ENCODE results near the gene ITIH2. TPM values are rescaled to one million over a fixed set of nuclear protein-coding genes. Genes with fewer than 3 reads are reported as not detected.
"Not testable (repeated sequence)": the region's sequence is repeated elsewhere in the genome, so short reads cannot be mapped to it uniquely, and the experiment has no call there.

The ITIH2 gene
- total RNA-seq, 2 experiments from 2014 or later = not detected

GRCh38 chr10:7773845-7774801 is 71.0 kb downstream of the ITIH2 start:
- Mint-ChIP-seq H3K4me3 (no peak overlapping the region), H3K27ac (no peak overlapping the region), H3K27me3 (no peaks in the 10 kb centered on the region), H3K4me1 (no peaks in the 10 kb centered on the region), H3K9me3 (no peaks in the 10 kb centered on the region), H3K36me3 (ENCODE audit: low read depth) (peaks cover 38% of the 10 kb centered on the region)
- ChIA-PET CTCF (interaction anchor here (0.7 to 0.9 kb wide), 2 partner anchors 13 to 22 kb away, joined by 3 to 4 read pairs; no protein-coding TSS in a partner anchor), POLR2A (no interaction called here)
- no peak for DNase-seq

GRCh38 chr10:7776777-7777176 is 73.7 kb downstream of the ITIH2 start:
- DNase-seq = no peak
- H3K27me3 Mint-ChIP-seq = no peaks in the 10 kb centered on the region
- H3K36me3 Mint-ChIP-seq (ENCODE audit: low read depth) = peaks cover 45% of the 10 kb centered on the region
- ChIA-PET POLR2A (no interaction called here), CTCF (interaction anchor here (0.6 to 1.1 kb wide), 5 partner anchors 88 to 1505 kb away, joined by 3 to 4 read pairs (median 3); no protein-coding TSS in a partner anchor)
- H3K27ac Mint-ChIP-seq = no peak overlapping the region
- H3K4me1 Mint-ChIP-seq = peaks cover 4% of the 10 kb centered on the region
- H3K4me3 Mint-ChIP-seq = no peak overlapping the region
- no peaks in the 10 kb centered on the region for H3K9me3 Mint-ChIP-seq

- H3K36me3 Mint-ChIP-seq (ENCODE audit: low read depth) = peaks cover 32% of the 10 kb centered on the region
- H3K27ac Mint-ChIP-seq, H3K27me3 Mint-ChIP-seq, H3K9me3 Mint-ChIP-seq, H3K4me3 Mint-ChIP-seq, POLR2A ChIA-PET, DNase-seq: not testable (repeated sequence)
- H3K4me1 Mint-ChIP-seq = peaks cover 19% of the 10 kb centered on the region
- CTCF ChIA-PET = interaction anchor here (0.6 kb wide), 2 partner anchors 11 to 1259 kb away, joined by 3 read pairs; no protein-coding TSS in a partner anchor
Observed at GRCh38 chr10:7782194-7782593, 79.1 kb downstream of the ITIH2 start.

- Mint-ChIP-seq H3K9me3 (no peaks in the 10 kb centered on the region), H3K27me3 (no peaks in the 10 kb centered on the region), H3K4me3 (no peak overlapping the region), H3K27ac (no peak overlapping the region), H3K4me1 (peaks cover 38% of the 10 kb centered on the region), H3K36me3 (ENCODE audit: low read depth) (peaks cover 13% of the 10 kb centered on the region)
- CTCF ChIA-PET = interaction anchor here (1.1 kb wide), 1 partner anchor 12 kb away, joined by 4 read pairs; no protein-coding TSS in a partner anchor
- no peak for DNase-seq
- POLR2A ChIA-PET = interaction anchor here (0.6 kb wide), 1 partner anchor 277 kb away, joined by 5 read pairs; no protein-coding TSS in a partner anchor
Observed at GRCh38 chr10:7786430-7786829, 83.3 kb downstream of the ITIH2 start.

- Mint-ChIP-seq H3K27me3 (no peaks in the 10 kb centered on the region), H3K4me1 (peaks cover 47% of the 10 kb centered on the region), H3K4me3 (no peak overlapping the region), H3K27ac (no peak overlapping the region), H3K9me3 (no peaks in the 10 kb centered on the region), H3K36me3 (ENCODE audit: low read depth) (peaks cover 20% of the 10 kb centered on the region)
- POLR2A ChIA-PET = interaction anchor here (0.6 kb wide), 1 partner anchor 11 kb away, joined by 3 read pairs; no protein-coding TSS in a partner anchor
- DNase-seq = peak; percentile 10
- CTCF ChIA-PET = interaction anchor here (0.9 to 1.7 kb wide), 7 partner anchors 11 to 46 kb away, joined by 3 to 7 read pairs (median 4); partner anchors contain the start of gene TAF3
Observed at GRCh38 chr10:7787150-7787856, 84.2 kb downstream of the ITIH2 start.

- CTCF ChIA-PET = interaction anchor here (0.9 to 1.7 kb wide), 8 partner anchors 10 to 101 kb away, joined by 3 to 7 read pairs (median 4); partner anchors contain the start of gene TAF3
- DNase-seq = peak; percentile 97
- H3K4me3 Mint-ChIP-seq = no peak within 1 kb of the TSS
- no peak within 1 kb of the TSS for H3K27ac Mint-ChIP-seq
- H3K4me1 Mint-ChIP-seq = peaks cover 54% of the 10 kb centered on the region
- no peaks in the 10 kb centered on the region for H3K27me3 Mint-ChIP-seq
- H3K9me3 Mint-ChIP-seq = no peaks in the 10 kb centered on the region
- peaks cover 27% of the 10 kb centered on the region for H3K36me3 Mint-ChIP-seq (ENCODE audit: low read depth)
- POLR2A ChIA-PET = interaction anchor here (0.6 to 0.8 kb wide), 3 partner anchors 10 to 1585 kb away, joined by 3 read pairs; partner anchors contain the start of gene TAF3
Observed at GRCh38 chr10:7787857-7788638, 84.9 kb downstream of the ITIH2 start, which contains the start of the genes ATP5F1C and KIN. TSS of gene ATP5F1C (plus strand) at chr10:7788177. CDS start at chr10:7788208, 31 bp downstream. TSS of gene KIN (minus strand) at chr10:7787993. CDS start at chr10:7787933, 60 bp downstream.

- Mint-ChIP-seq H3K36me3 (ENCODE audit: low read depth) (peaks cover 30% of the 10 kb centered on the region), H3K27ac (no peak overlapping the region), H3K9me3 (no peaks in the 10 kb centered on the region), H3K4me1 (peaks cover 51% of the 10 kb centered on the region), H3K4me3 (no peak overlapping the region), H3K27me3 (no peaks in the 10 kb centered on the region)
- DNase-seq = peak; percentile 10
- ChIA-PET CTCF (interaction anchor here (0.9 to 1.7 kb wide), 7 partner anchors 9 to 102 kb away, joined by 3 to 7 read pairs (median 4); partner anchors contain the start of gene TAF3), POLR2A (interaction anchor here (0.8 kb wide), 1 partner anchor 29 kb away, joined by 3 read pairs; the partner anchor contains the start of gene TAF3)
Observed at GRCh38 chr10:7788639-7789286, 85.6 kb downstream of the ITIH2 start.

- peaks cover 56% of the 10 kb centered on the region for H3K4me1 Mint-ChIP-seq
- CTCF ChIA-PET = interaction anchor here (0.9 kb wide), 1 partner anchor 8 kb away, joined by 3 read pairs; no protein-coding TSS in a partner anchor
- DNase-seq = no peak
- POLR2A ChIA-PET = no interaction called here
- H3K4me3 Mint-ChIP-seq = no peak overlapping the region
- H3K9me3 Mint-ChIP-seq = no peaks in the 10 kb centered on the region
- peaks cover 32% of the 10 kb centered on the region for H3K36me3 Mint-ChIP-seq (ENCODE audit: low read depth)
- peak overlapping the region; percentile 52 for H3K27ac Mint-ChIP-seq
- H3K27me3 Mint-ChIP-seq = no peaks in the 10 kb centered on the region
Observed at GRCh38 chr10:7789390-7789789, 86.3 kb downstream of the ITIH2 start.

- ChIA-PET POLR2A (no interaction called here), CTCF (interaction anchor here (0.9 to 1.6 kb wide), 2 partner anchors 17 to 23 kb away, joined by 4 to 5 read pairs; no protein-coding TSS in a partner anchor)
- H3K27ac Mint-ChIP-seq = no peak overlapping the region
- no peaks in the 10 kb centered on the region for H3K27me3 Mint-ChIP-seq
- no peaks in the 10 kb centered on the region for H3K9me3 Mint-ChIP-seq
- DNase-seq = no peak
- H3K36me3 Mint-ChIP-seq (ENCODE audit: low read depth) = peaks cover 45% of the 10 kb centered on the region
- peaks cover 67% of the 10 kb centered on the region for H3K4me1 Mint-ChIP-seq
- H3K4me3 Mint-ChIP-seq = no peak overlapping the region
Observed at GRCh38 chr10:7792541-7792940, 89.4 kb downstream of the ITIH2 start.

GRCh38 chr10:7794251-7795026 is 91.3 kb downstream of the ITIH2 start:
- ChIA-PET CTCF (no interaction called here), POLR2A (no interaction called here)
- Mint-ChIP-seq H3K4me1 (peaks cover 59% of the 10 kb centered on the region), H3K4me3 (no peak overlapping the region), H3K36me3 (ENCODE audit: low read depth) (peaks cover 55% of the 10 kb centered on the region), H3K27ac (no peak overlapping the region), H3K9me3 (no peaks in the 10 kb centered on the region), H3K27me3 (no peaks in the 10 kb centered on the region)
- no peak for DNase-seq

GRCh38 chr10:7795605-7796004 is 92.5 kb downstream of the ITIH2 start:
- H3K4me1 Mint-ChIP-seq = peaks cover 52% of the 10 kb centered on the region
- no peaks in the 10 kb centered on the region for H3K9me3 Mint-ChIP-seq
- peaks cover 58% of the 10 kb centered on the region for H3K36me3 Mint-ChIP-seq (ENCODE audit: low read depth)
- no peak for DNase-seq
- H3K27ac Mint-ChIP-seq = no peak overlapping the region
- H3K27me3 Mint-ChIP-seq = no peaks in the 10 kb centered on the region
- CTCF ChIA-PET = no interaction called here
- no peak overlapping the region for H3K4me3 Mint-ChIP-seq
- POLR2A ChIA-PET = no interaction called here

All from activated CD4-positive, alpha-beta T cell treated with anti-CD3 and anti-CD28 coated beads, Interleukin-2, amount 10 ng/mL, durations not matched to agents 7 days and 5 days (primary cell).